OCI-LY7 (cell line): ENCODE measurements around the gene CCDC187. TPM values are rescaled to one million over a fixed set of nuclear protein-coding genes. Genes with fewer than 3 reads are reported as not detected.

Experiments used
- BruUV-seq: library from RNA; stranded (reverse); fragments of 400-500 nt; replicated peaks from 2 replicates; lab custom pipeline; 2021; lab: Mats Ljungman, UMichigan
- CTCF ChIA-PET: fragments of 300-600 bp; sonication (Branson Sonifier 250); formaldehyde crosslinking; loops from one replicate; lab custom pipeline; 2022; ENCODE audit warnings: antibody characterized with exemption; ENCODE audit not compliant: unreplicated experiment; lab: Charles Lee
- POLR2A ChIA-PET: fragments of 300-600 bp; sonication (Branson Sonifier 250); formaldehyde crosslinking; loops from one replicate; lab custom pipeline; 2022; ENCODE audit warnings: antibody characterized with exemption; lab: Charles Lee
- DNase-seq: peaks from one replicate; pipeline ENCODE4 v3.0.0-alpha.2; 2015; ENCODE audit warnings: low spot score
- H2AFZ ChIP-seq: fragments of 200-600 bp; sonication (generic), shearing (Covaris generic); 2 replicates; pipeline ENCODE4 v1.6.1; 2014; ENCODE audit warnings: mild to moderate bottlenecking, antibody characterized with exemption, low read length, moderate library complexity
- H3K27ac ChIP-seq: fragments of 200-600 bp; sonication (generic); 2 replicates; pipeline ENCODE4 v1.5.1; 2014; ENCODE audit warnings: mixed run types, low read depth, mild to moderate bottlenecking, moderate library complexity, low read length, inconsistent platforms; ENCODE audit not compliant: poor library complexity, severe bottlenecking
- H3K36me3 ChIP-seq: fragments of 200-600 bp; sonication (generic); 2 replicates; pipeline ENCODE4 v1.6.1; 2014; ENCODE audit warnings: mild to moderate bottlenecking, antibody characterized with exemption, low read length, moderate library complexity, mixed read lengths; ENCODE audit not compliant: insufficient read depth
- H3K4me1 ChIP-seq: fragments of 200-600 bp; sonication (generic); 2 replicates; pipeline ENCODE4 v1.5.1; 2014; ENCODE audit warnings: mild to moderate bottlenecking, low read length; ENCODE audit not compliant: insufficient read depth, poor library complexity, severe bottlenecking
- H3K4me2 ChIP-seq: fragments of 200-600 bp; sonication (generic); 2 replicates; pipeline ENCODE4 v1.6.1; 2014; ENCODE audit warnings: mild to moderate bottlenecking, low read length
- H3K4me3 ChIP-seq: fragments of 200-600 bp; sonication (generic); 2 replicates; pipeline ENCODE4 v1.5.1; 2014; ENCODE audit warnings: mild to moderate bottlenecking, low read depth, low read length; ENCODE audit not compliant: poor library complexity, severe bottlenecking
- H3K79me2 ChIP-seq: fragments of 200-600 bp; sonication (generic); 2 replicates; pipeline ENCODE4 v1.6.1; 2016; ENCODE audit warnings: low read depth, mild to moderate bottlenecking, low read length, moderate library complexity, mixed read lengths; ENCODE audit not compliant: insufficient read depth
- H3K9me2 ChIP-seq: fragments of 200-600 bp; sonication (generic); 2 replicates; pipeline ENCODE4 v1.6.1; 2016; ENCODE audit warnings: mild to moderate bottlenecking, low read length, mixed read lengths; ENCODE audit not compliant: insufficient read depth
- H3K9me3 ChIP-seq: fragments of 200-600 bp; sonication (generic); 2 replicates; pipeline ENCODE4 v1.6.1; 2014; ENCODE audit warnings: mild to moderate bottlenecking, mixed run types, low read length, mixed read lengths
- H4K20me1 ChIP-seq: fragments of 200-600 bp; sonication (generic); 2 replicates; pipeline ENCODE4 v1.6.1; 2014; ENCODE audit warnings: mild to moderate bottlenecking, antibody characterized with exemption, low read length, moderate library complexity, mixed read lengths; ENCODE audit not compliant: insufficient read depth
- EZH2phosphoT487 ChIP-seq: fragments of 200-600 bp; sonication (generic); IDR thresholded peaks from 2 replicates; pipeline ENCODE4 v1.6.1; 2018; ENCODE audit warnings: low read depth, borderline replicate concordance, mild to moderate bottlenecking, mixed run types, antibody characterized with exemption, low read length, moderate library complexity, mixed read lengths
- intact Hi-C: fragments of 100-400 bp; cut with micrococcal nuclease; formaldehyde crosslinking; loops from one replicate; pipeline ENCODE4 v1.10.0; 2022; ENCODE audit not compliant: unreplicated experiment
- total RNA-seq, 2 experiments: library from RNA; depleted of rRNA in 1 of 2; stranded (reverse); fragments of >200 nt in 1 of 2; shearing (Covaris generic) in 1 of 2; gene quantifications; 2 replicates each; pipeline ENCODE4 v1.2.3, GENCODE V29; 2014 to 2022
- TF ChIP-seq, protein P1 (sequence below): fragments of 200-600 bp; sonication (generic); conservative IDR thresholded peaks from 2 replicates; pipeline ENCODE4 v1.5.1; 2014; ENCODE audit warnings: mild to moderate bottlenecking, antibody characterized with exemption, low read length, moderate library complexity, mixed read lengths

CCDC187 gene
- total RNA-seq, 2 experiments from 2014 or later: not detected

DNA sequence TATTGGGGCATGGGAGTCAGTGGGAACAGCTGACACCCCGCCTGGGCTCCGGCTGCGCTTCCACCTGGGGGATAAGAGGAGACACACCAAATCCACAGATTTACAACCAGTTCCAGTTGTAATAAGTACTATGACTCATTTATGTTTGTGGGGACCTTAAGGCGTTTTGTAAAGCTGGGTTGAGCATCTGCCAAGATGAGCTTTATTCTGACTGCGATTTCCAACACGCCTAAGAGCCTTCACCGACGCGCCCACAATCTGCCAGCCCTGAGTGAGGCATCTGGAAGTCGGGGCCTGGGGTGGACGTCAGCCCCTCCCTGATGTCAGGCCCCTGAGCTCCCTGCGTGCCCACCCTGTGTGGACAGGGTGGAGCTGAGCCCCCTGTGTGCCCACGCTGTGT lies 84.6 kb downstream of the CCDC187 start:
- DNase-seq: no peak
- no peak overlapping the region for H2AFZ ChIP-seq
- no peak overlapping the region for H3K4me3 ChIP-seq
- BruUV-seq: no TSS peak
- peaks cover 97% of the 10 kb centered on the region for H3K36me3 ChIP-seq
- POLR2A ChIA-PET: interaction anchor here (0.8 kb wide), 1 partner anchor 342 kb away, joined by 5 read pairs; no protein-coding TSS in a partner anchor
- H3K79me2 ChIP-seq: peaks cover 13% of the 10 kb centered on the region; the same call in 1 of the 2 replicates
- H3K9me3 ChIP-seq: no peaks in the 10 kb centered on the region
- H3K9me2 ChIP-seq: no peaks in the 10 kb centered on the region
- no peaks in the 10 kb centered on the region for H4K20me1 ChIP-seq
- intact Hi-C loops: no loop called here
- H3K27ac ChIP-seq: no peak overlapping the region
- peaks cover 34% of the 10 kb centered on the region for H3K4me1 ChIP-seq
- no peak overlapping the region for H3K4me2 ChIP-seq
- CTCF ChIA-PET: no interaction called here
- TF ChIP-seq, protein P1, sequence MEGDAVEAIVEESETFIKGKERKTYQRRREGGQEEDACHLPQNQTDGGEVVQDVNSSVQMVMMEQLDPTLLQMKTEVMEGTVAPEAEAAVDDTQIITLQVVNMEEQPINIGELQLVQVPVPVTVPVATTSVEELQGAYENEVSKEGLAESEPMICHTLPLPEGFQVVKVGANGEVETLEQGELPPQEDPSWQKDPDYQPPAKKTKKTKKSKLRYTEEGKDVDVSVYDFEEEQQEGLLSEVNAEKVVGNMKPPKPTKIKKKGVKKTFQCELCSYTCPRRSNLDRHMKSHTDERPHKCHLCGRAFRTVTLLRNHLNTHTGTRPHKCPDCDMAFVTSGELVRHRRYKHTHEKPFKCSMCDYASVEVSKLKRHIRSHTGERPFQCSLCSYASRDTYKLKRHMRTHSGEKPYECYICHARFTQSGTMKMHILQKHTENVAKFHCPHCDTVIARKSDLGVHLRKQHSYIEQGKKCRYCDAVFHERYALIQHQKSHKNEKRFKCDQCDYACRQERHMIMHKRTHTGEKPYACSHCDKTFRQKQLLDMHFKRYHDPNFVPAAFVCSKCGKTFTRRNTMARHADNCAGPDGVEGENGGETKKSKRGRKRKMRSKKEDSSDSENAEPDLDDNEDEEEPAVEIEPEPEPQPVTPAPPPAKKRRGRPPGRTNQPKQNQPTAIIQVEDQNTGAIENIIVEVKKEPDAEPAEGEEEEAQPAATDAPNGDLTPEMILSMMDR: no peak

DNA sequence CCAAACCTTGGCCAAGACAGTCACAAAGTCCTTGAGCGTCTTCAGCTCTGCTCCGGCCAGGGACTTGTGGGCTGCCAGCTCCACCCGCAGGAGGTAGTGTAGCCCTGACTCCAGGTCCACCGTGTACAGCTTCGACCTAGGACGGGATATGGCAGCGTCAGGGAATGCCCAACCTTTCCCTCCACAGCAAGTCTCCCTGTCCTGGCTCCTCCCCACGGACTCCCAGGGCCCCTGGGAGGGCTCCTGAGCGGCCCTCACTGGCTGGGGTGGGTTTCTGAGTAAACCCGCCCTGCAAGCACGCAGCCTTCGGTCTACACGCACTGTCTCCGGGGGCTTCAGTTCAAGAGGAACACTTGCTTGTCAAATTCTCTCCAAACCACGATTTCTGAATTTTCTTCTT lies 85.2 kb downstream of the CCDC187 start:
- H3K9me2 ChIP-seq: no peaks in the 10 kb centered on the region
- no peak overlapping the region for H3K4me2 ChIP-seq
- H3K4me1 ChIP-seq: peaks cover 28% of the 10 kb centered on the region
- peaks cover 7% of the 10 kb centered on the region; the same call in 1 of the 2 replicates for H3K79me2 ChIP-seq
- H3K27ac ChIP-seq: no peak overlapping the region
- no peaks in the 10 kb centered on the region for H3K9me3 ChIP-seq
- H4K20me1 ChIP-seq: no peaks in the 10 kb centered on the region
- DNase-seq: no peak
- no peak overlapping the region for H2AFZ ChIP-seq
- no TSS peak for BruUV-seq
- intact Hi-C loops: no loop called here
- no peak overlapping the region for H3K4me3 ChIP-seq
- TF ChIP-seq, protein P1: no peak
- no peak for TF ChIP-seq EZH2phosphoT487
- ChIA-PET CTCF (no interaction called here), POLR2A (no interaction called here)
- H3K36me3 ChIP-seq: peaks cover 97% of the 10 kb centered on the region

DNA sequence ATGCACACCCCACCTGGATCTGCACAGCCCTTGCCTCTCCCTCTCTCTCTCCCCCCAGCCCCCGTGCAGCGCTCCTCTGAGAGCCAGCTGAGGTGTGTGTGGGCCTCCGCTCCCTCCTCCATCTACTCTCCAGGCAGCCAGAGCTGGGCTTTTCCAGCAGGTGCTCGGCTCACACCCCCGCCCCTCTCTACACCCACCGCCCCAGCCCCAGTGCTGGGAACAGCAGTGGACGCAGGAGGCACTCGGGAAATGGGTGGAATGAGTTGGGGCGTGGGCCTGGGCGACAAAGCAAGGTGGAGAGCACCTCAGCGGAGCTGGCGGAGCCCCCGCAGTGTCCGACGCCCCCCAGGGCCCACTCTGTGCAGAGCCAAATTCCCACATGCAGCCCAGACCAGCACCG lies 85.6 kb downstream of the CCDC187 start:
- H2AFZ ChIP-seq: no peak overlapping the region
- H3K27ac ChIP-seq: no peak overlapping the region
- H3K36me3 ChIP-seq: peaks cover 97% of the 10 kb centered on the region
- DNase-seq: no peak
- H3K9me3 ChIP-seq: no peaks in the 10 kb centered on the region
- no peaks in the 10 kb centered on the region for H3K9me2 ChIP-seq
- TF ChIP-seq EZH2phosphoT487: no peak
- TF ChIP-seq, protein P1: no peak
- H3K4me1 ChIP-seq: peaks cover 24% of the 10 kb centered on the region
- ChIA-PET CTCF (no interaction called here), POLR2A (no interaction called here)
- no peak overlapping the region for H3K4me3 ChIP-seq
- no peak overlapping the region for H3K4me2 ChIP-seq
- no peaks in the 10 kb centered on the region for H4K20me1 ChIP-seq
- intact Hi-C loops: no loop called here
- peaks cover 3% of the 10 kb centered on the region; the same call in 1 of the 2 replicates for H3K79me2 ChIP-seq
- BruUV-seq: no TSS peak
